ENCODE data around the gene RNLS. TPM values are rescaled to one million over a fixed set of nuclear protein-coding genes. Genes with fewer than 3 reads are reported as not detected.
A peak's percentile ranks its signal among the peaks of the same experiment; 100 is the strongest.

Gene RNLS
- total RNA-seq, 1 experiment from 2014 or later = not detected

DNA sequence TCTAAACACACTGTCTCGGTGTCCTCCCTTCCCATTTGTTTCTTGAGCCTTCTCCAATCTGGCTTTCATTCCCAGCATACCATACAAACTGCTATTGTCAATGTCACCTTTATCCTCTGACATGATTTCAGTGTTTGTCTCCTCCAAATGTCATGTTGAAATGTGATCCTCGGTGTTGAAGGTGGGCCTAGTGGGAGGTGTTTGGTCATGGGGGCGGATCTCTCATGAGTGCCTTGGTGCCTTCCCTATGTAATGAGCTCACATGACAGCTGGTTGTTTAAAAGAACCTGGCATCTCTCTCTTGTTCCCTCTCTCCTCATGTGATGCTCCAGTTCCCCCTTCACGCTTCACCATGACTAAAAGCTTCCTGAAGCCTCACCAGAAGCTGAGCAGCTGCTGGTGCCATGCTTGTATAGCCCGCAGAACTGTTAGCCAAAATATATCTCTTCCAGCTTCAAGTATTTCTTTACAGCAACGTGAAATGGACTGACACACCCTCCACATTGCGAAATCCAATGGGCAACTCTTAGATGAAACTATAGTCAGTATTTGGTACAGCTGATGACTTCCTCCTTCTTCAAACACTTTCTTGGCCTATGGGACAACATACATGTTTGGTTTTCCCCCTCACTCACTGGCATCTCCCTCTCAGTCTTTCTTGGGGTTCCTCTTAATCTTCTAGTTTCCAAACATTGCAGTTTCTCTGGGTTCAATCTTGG is 27.8 kb downstream of the RNLS start:
- peaks cover 5% of the 10 kb centered on the region for H3K36me3 Mint-ChIP-seq (ENCODE audit: insufficient read depth, unreplicated experiment)
- peaks cover 19% of the 10 kb centered on the region for H3K9me3 Mint-ChIP-seq (ENCODE audit: unreplicated experiment)
- TF ChIP-seq, protein P1, sequence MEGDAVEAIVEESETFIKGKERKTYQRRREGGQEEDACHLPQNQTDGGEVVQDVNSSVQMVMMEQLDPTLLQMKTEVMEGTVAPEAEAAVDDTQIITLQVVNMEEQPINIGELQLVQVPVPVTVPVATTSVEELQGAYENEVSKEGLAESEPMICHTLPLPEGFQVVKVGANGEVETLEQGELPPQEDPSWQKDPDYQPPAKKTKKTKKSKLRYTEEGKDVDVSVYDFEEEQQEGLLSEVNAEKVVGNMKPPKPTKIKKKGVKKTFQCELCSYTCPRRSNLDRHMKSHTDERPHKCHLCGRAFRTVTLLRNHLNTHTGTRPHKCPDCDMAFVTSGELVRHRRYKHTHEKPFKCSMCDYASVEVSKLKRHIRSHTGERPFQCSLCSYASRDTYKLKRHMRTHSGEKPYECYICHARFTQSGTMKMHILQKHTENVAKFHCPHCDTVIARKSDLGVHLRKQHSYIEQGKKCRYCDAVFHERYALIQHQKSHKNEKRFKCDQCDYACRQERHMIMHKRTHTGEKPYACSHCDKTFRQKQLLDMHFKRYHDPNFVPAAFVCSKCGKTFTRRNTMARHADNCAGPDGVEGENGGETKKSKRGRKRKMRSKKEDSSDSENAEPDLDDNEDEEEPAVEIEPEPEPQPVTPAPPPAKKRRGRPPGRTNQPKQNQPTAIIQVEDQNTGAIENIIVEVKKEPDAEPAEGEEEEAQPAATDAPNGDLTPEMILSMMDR (IDR thresholded peaks at IDR 0.05; ENCODE audit: unreplicated experiment) = no peak
- ChIA-PET CTCF (interaction anchor here (0.5 to 4.6 kb wide), 10 partner anchors 83 to 899 kb away, joined by 3 to 37 read pairs (median 4); no protein-coding TSS in a partner anchor), POLR2A (interaction anchor here (1.0 to 1.3 kb wide), 3 partner anchors 11 to 460 kb away, joined by 3 to 4 read pairs (median 3); no protein-coding TSS in a partner anchor)
- peak; percentile 46 for DNase-seq (ENCODE audit: unreplicated experiment)
- no peaks in the 10 kb centered on the region for H3K27me3 Mint-ChIP-seq (ENCODE audit: insufficient read depth, unreplicated experiment)
- no peak overlapping the region for H3K4me3 Mint-ChIP-seq (ENCODE audit: unreplicated experiment)
- H3K27ac Mint-ChIP-seq (ENCODE audit: low read depth, unreplicated experiment) = no peak overlapping the region
- BruUV-seq (replicated peaks) = no TSS peak
- intact Hi-C loops (cut with micrococcal nuclease) = loop anchor here (10.0 kb wide), 1 partner anchor 401 kb away; no protein-coding TSS in a partner anchor
- H3K4me1 Mint-ChIP-seq (ENCODE audit: insufficient read depth, unreplicated experiment) = peaks cover 16% of the 10 kb centered on the region

GRCh38 chr10:88553116-88553752 is 29.9 kb downstream of the RNLS start:
- H3K27me3 Mint-ChIP-seq (ENCODE audit: insufficient read depth, unreplicated experiment) = no peaks in the 10 kb centered on the region
- ChIA-PET CTCF (interaction anchor here (0.5 to 4.6 kb wide), 29 partner anchors 9 to 739 kb away, joined by 3 to 37 read pairs (median 4); no protein-coding TSS in a partner anchor), POLR2A (interaction anchor here (0.5 to 4.4 kb wide), 12 partner anchors 9 to 708 kb away, joined by 3 to 21 read pairs (median 8); partner anchors contain the start of genes KLLN and PTEN)
- DNase-seq (ENCODE audit: unreplicated experiment) = peak; percentile 77
- peaks cover 16% of the 10 kb centered on the region for H3K4me1 Mint-ChIP-seq (ENCODE audit: insufficient read depth, unreplicated experiment)
- intact Hi-C loops (cut with micrococcal nuclease) = loop anchor here (1.0 to 10.0 kb wide), 5 partner anchors 81 to 693 kb away; no protein-coding TSS in a partner anchor
- TF ChIP-seq, protein P1 (IDR thresholded peaks at IDR 0.05; ENCODE audit: unreplicated experiment) = peak; percentile 69
- no TSS peak for BruUV-seq (replicated peaks)
- H3K36me3 Mint-ChIP-seq (ENCODE audit: insufficient read depth, unreplicated experiment) = peaks cover 5% of the 10 kb centered on the region
- peaks cover 19% of the 10 kb centered on the region for H3K9me3 Mint-ChIP-seq (ENCODE audit: unreplicated experiment)
- H3K4me3 Mint-ChIP-seq (ENCODE audit: unreplicated experiment) = no peak overlapping the region
- no peak overlapping the region for H3K27ac Mint-ChIP-seq (ENCODE audit: low read depth, unreplicated experiment)

- BruUV-seq (replicated peaks) = no TSS peak
- Mint-ChIP-seq H3K27me3 (ENCODE audit: insufficient read depth, unreplicated experiment) (no peaks in the 10 kb centered on the region), H3K4me1 (ENCODE audit: insufficient read depth, unreplicated experiment) (peaks cover 9% of the 10 kb centered on the region), H3K36me3 (ENCODE audit: insufficient read depth, unreplicated experiment) (peaks cover 5% of the 10 kb centered on the region), H3K9me3 (ENCODE audit: unreplicated experiment) (peaks cover 12% of the 10 kb centered on the region), H3K4me3 (ENCODE audit: unreplicated experiment) (no peak overlapping the region), H3K27ac (ENCODE audit: low read depth, unreplicated experiment) (peak overlapping the region; percentile 51)
- TF ChIP-seq, protein P1 (IDR thresholded peaks at IDR 0.05; ENCODE audit: unreplicated experiment) = no peak
- POLR2A ChIA-PET = interaction anchor here (0.7 to 4.4 kb wide), 8 partner anchors 9 to 733 kb away, joined by 3 to 19 read pairs (median 7); partner anchors contain the start of gene ATAD1
- DNase-seq (ENCODE audit: unreplicated experiment) = no peak
- CTCF ChIA-PET = interaction anchor here (0.6 to 4.6 kb wide), 9 partner anchors 10 to 692 kb away, joined by 3 to 37 read pairs (median 8); no protein-coding TSS in a partner anchor
- intact Hi-C loops (cut with micrococcal nuclease) = loop anchor here (10.0 kb wide), 1 partner anchor 396 kb away; no protein-coding TSS in a partner anchor
These were observed 31.9 kb downstream of the RNLS start for GRCh38 chr10:88551246-88551645.

GRCh38 chr10:88546497-88546896 is 36.6 kb downstream of the RNLS start:
- intact Hi-C loops (cut with micrococcal nuclease) = no loop called here
- Mint-ChIP-seq H3K9me3 (ENCODE audit: unreplicated experiment) (no peaks in the 10 kb centered on the region), H3K4me3 (ENCODE audit: unreplicated experiment) (no peak overlapping the region), H3K27me3 (ENCODE audit: insufficient read depth, unreplicated experiment) (no peaks in the 10 kb centered on the region), H3K4me1 (ENCODE audit: insufficient read depth, unreplicated experiment) (peaks cover 6% of the 10 kb centered on the region), H3K36me3 (ENCODE audit: insufficient read depth, unreplicated experiment) (no peaks in the 10 kb centered on the region), H3K27ac (ENCODE audit: low read depth, unreplicated experiment) (no peak overlapping the region)
- TF ChIP-seq, protein P1 (IDR thresholded peaks at IDR 0.05; ENCODE audit: unreplicated experiment) = no peak
- DNase-seq (ENCODE audit: unreplicated experiment) = no peak
- no TSS peak for BruUV-seq (replicated peaks)
- ChIA-PET POLR2A (no interaction called here), CTCF (no interaction called here)
